ENCODE data around the gene COL5A1. TPM values are rescaled to one million over a fixed set of nuclear protein-coding genes. Genes with fewer than 3 reads are reported as not detected.

The COL5A1 gene
- total RNA-seq, 4 donors from 2014 or later: 1.6 to 2.8 (median 2.3) TPM

DNA sequence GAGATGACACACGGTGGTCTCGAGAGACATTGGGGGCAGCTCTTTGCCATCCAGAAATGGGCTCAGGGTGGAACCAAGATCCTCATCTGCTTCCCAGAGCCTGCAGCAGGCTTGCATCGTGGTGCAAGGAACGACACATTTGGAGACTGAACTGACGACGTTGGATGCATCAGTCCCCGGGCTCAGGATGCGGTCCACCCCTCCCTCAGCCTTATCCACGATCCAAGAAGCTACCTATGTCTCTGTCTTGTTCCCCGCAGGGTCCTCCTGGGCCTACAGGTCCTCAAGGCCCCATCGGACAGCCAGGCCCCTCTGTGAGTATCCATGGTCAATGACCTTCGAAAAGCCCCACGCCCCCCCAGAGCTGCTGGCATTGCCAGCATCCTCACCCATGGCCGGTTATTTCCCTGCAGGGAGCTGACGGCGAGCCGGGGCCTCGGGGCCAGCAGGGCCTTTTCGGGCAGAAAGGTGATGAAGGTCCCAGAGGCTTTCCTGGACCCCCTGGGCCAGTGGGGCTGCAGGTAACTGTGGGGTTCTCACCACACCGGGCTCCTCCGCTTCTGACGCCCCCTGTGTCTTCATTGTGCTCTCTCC, 169.6 kb downstream of the COL5A1 start:
- no peak for DNase-seq
- H3K27ac ChIP-seq: no peak overlapping the region
- in situ Hi-C loops (cut with MboI; ENCODE audit: low sequenced_read_pairs in 4 of 4) (no loop called here), intact Hi-C loops (cut with DNase I; ENCODE audit: low total_unique reads) (no loop called here)
- no peak for ATAC-seq
- no peaks in the 10 kb centered on the region for H3K9me3 ChIP-seq
- peaks cover 9 to 13% of the 10 kb centered on the region in 2 donors for H3K4me1 ChIP-seq
- TF ChIP-seq, protein P1, sequence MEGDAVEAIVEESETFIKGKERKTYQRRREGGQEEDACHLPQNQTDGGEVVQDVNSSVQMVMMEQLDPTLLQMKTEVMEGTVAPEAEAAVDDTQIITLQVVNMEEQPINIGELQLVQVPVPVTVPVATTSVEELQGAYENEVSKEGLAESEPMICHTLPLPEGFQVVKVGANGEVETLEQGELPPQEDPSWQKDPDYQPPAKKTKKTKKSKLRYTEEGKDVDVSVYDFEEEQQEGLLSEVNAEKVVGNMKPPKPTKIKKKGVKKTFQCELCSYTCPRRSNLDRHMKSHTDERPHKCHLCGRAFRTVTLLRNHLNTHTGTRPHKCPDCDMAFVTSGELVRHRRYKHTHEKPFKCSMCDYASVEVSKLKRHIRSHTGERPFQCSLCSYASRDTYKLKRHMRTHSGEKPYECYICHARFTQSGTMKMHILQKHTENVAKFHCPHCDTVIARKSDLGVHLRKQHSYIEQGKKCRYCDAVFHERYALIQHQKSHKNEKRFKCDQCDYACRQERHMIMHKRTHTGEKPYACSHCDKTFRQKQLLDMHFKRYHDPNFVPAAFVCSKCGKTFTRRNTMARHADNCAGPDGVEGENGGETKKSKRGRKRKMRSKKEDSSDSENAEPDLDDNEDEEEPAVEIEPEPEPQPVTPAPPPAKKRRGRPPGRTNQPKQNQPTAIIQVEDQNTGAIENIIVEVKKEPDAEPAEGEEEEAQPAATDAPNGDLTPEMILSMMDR (IDR thresholded peaks at IDR 0.05 in 4 of 5, conservative IDR thresholded peaks at IDR 0.05 in 1 of 5): no peak
- TF ChIP-seq POLR2A (IDR thresholded peaks at IDR 0.05): no peak
- no peaks in the 10 kb centered on the region for H3K27me3 ChIP-seq
- H3K36me3 ChIP-seq: no peaks in the 10 kb centered on the region
- H3K4me3 ChIP-seq: no peak overlapping the region

DNA sequence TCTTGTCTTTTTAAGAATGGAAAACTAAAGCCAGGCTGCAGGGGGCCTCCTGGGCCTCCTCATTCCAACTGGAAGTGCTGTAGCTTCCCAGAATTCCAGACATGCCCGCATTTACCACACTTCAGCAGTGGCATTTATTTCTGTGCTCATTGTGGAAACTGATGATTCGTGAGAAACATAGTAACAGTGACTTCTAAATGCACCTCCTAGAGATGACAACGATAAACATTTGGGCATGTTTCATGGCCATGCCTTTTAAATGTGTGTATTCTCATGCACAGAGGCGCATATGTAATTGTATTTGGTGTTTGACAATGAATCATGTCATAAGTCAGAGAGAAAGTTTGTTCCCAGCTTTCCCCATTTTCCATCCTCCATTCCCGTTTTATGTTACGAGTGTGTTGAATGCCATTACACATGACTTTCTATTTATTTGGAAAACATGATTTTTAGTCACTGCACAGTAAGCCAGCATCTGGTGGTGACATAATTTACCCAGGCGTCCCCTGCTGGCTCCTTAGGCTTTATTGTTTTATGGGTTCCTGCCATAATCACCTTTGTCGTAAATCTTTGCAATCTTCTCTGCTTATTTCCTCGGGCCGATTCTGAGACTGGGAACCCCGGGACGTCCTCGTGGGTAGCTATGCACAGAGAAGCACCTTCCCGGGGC, 170.2 kb downstream of the COL5A1 start:
- no peaks in the 10 kb centered on the region for H3K36me3 ChIP-seq
- H3K27me3 ChIP-seq: no peaks in the 10 kb centered on the region
- no peak for ATAC-seq
- DNase-seq: no peak
- intact Hi-C loops (cut with DNase I; ENCODE audit: low total_unique reads) (no loop called here), in situ Hi-C loops (cut with MboI; ENCODE audit: low sequenced_read_pairs in 4 of 4) (no loop called here)
- TF ChIP-seq, protein P1 (IDR thresholded peaks at IDR 0.05 in 4 of 5, conservative IDR thresholded peaks at IDR 0.05 in 1 of 5): no peak
- TF ChIP-seq POLR2A (IDR thresholded peaks at IDR 0.05): no peak
- no peaks in the 10 kb centered on the region for H3K9me3 ChIP-seq
- H3K4me1 ChIP-seq: peaks cover 9 to 13% of the 10 kb centered on the region in 2 donors
- H3K4me3 ChIP-seq: no peak overlapping the region
- H3K27ac ChIP-seq: no peak overlapping the region

DNA sequence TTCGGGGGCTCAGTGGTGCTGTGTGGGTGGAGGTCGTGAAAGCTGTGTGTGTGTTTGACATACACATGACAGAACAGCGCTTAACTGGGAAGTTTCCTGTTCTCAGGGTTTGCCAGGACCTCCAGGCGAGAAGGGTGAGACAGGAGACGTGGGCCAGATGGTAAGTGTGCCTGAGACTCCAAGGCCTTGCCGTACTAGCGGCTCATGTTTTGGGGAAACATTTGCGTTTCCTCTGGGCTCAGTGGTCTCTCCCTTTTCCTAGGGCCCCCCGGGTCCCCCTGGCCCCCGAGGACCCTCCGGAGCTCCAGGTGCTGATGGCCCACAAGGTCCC, 170.7 kb downstream of the COL5A1 start:
- Histone ChIP-seq H3K9me3 (no peaks in the 10 kb centered on the region), H3K27ac (no peak overlapping the region), H3K4me1 (peaks cover 6 to 9% of the 10 kb centered on the region in 2 donors), H3K36me3 (no peaks in the 10 kb centered on the region), H3K4me3 (no peak overlapping the region), H3K27me3 (no peaks in the 10 kb centered on the region)
- intact Hi-C loops (cut with DNase I; ENCODE audit: low total_unique reads): no loop called here
- DNase-seq (no peak), ATAC-seq (no peak)
- TF ChIP-seq, protein P1 (IDR thresholded peaks at IDR 0.05 in 4 of 5, conservative IDR thresholded peaks at IDR 0.05 in 1 of 5): no peak
- TF ChIP-seq POLR2A (IDR thresholded peaks at IDR 0.05): no peak
- in situ Hi-C loops (cut with MboI; ENCODE audit: low sequenced_read_pairs in 4 of 4): no loop called here

DNA sequence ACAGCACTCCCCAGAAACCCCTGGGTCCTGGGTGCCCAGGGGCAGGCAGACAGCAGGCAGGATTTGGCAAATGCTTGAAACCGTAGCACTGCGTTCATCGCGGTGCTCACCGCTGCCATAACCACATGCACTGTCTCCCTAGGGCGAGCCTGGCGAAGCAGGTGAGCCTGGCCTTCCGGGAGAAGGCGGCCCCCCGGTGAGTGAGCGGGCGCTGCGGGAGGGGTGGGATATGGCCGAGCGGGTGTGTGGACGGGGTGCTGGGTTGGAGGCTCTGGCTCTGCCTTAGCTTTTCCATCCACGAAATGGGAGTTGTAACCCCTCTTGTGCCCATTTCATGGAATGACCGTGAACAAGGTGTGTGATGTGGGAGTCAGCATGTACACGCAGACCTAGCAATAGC, 172.2 kb downstream of the COL5A1 start:
- Histone ChIP-seq H3K36me3 (no peaks in the 10 kb centered on the region), H3K4me3 (no peak overlapping the region), H3K27me3 (no peaks in the 10 kb centered on the region), H3K27ac (no peak overlapping the region), H3K4me1 (no peaks in the 10 kb centered on the region), H3K9me3 (no peaks in the 10 kb centered on the region)
- intact Hi-C loops (cut with DNase I; ENCODE audit: low total_unique reads) (no loop called here), in situ Hi-C loops (cut with MboI; ENCODE audit: low sequenced_read_pairs in 4 of 4) (no loop called here)
- no peak for DNase-seq
- TF ChIP-seq, protein P1 (IDR thresholded peaks at IDR 0.05 in 4 of 5, conservative IDR thresholded peaks at IDR 0.05 in 1 of 5): no peak
- TF ChIP-seq POLR2A (IDR thresholded peaks at IDR 0.05): no peak
- ATAC-seq: no peak
